HepG2 (cell line): ENCODE data around the gene ATP8B2. TPM values are rescaled to one million over a fixed set of nuclear protein-coding genes. Genes with fewer than 3 reads are reported as not detected.
A peak's percentile ranks its signal among the peaks of the same experiment; 100 is the strongest.

ENCODE experiments used
- ATAC-seq: fragments of 200-7000 bp; cut with Tn5 transposase; 3 replicates; pipeline ENCODE4 v1.9.1; 2020; ENCODE audit warnings: mild to moderate bottlenecking, moderate library complexity
- BruUV-seq: library from RNA; stranded (reverse); fragments of 400-500 nt; replicated peaks from 2 replicates; lab custom pipeline; 2021; lab: Mats Ljungman, UMichigan
- CTCF ChIA-PET: fragments of 300-600 bp; formaldehyde crosslinking; extraction: SDS; loops from one replicate; lab custom pipeline; 2021; ENCODE audit warnings: low total read pairs, inconsistent platforms, low intra/inter-chr PET ratio; lab: Yijun Ruan, JAX
- POLR2A ChIA-PET: fragments of 350-600 bp; sonication (Branson Sonifier 250); formaldehyde crosslinking; loops from one replicate; lab custom pipeline; 2020; ENCODE audit warnings: antibody characterized with exemption, inconsistent platforms; lab: Yijun Ruan, JAX
- DNase-seq: peaks from one replicate; pipeline ENCODE4 v3.0.0-alpha.2; 2015; ENCODE audit warnings: low spot score
- FAIRE-seq: peaks from 3 replicates; lab custom pipeline; 2011; peaks lifted over from hg19 to GRCh38; lab: Jason Lieb, UNC
- H2AFZ ChIP-seq: one replicate; pipeline ENCODE4 v1.6.1; 2011; ENCODE audit warnings: low read length, inconsistent platforms
- H3K27ac ChIP-seq: fragments of 300-600 bp; 3 replicates; pipeline ENCODE4 v1.8.0; 2011; ENCODE audit warnings: mixed run types, mild to moderate bottlenecking, mixed read lengths, low read length, inconsistent platforms; ENCODE audit not compliant: insufficient read depth; ENCODE audit errors: extremely low read length
- H3K27me3 ChIP-seq, 2 experiments: fragments of 200-600 bp in 1 of 2; 2 replicates in 1 of 2; 3 replicates in 1 of 2; pipeline versions ENCODE4 v1.6.0 to v1.8.0; 2011; ENCODE audit warnings: low read length in 2 of 2, mild to moderate bottlenecking in 2 of 2, moderate library complexity in 2 of 2, inconsistent platforms in 1 of 2; ENCODE audit not compliant: insufficient read depth in 2 of 2, control insufficient read depth in 1 of 2
- H3K36me3 ChIP-seq, 2 experiments: fragments of 200-600 bp in 1 of 2; replicated peaks in 1 of 2; 2 replicates in 1 of 2; 3 replicates in 1 of 2; pipeline versions ENCODE4 v1.5.1 to v1.8.0; 2011; ENCODE audit warnings: low read length in 2 of 2, inconsistent platforms in 1 of 2; ENCODE audit not compliant: insufficient read depth in 2 of 2, control insufficient read depth in 1 of 2
- H3K4me1 ChIP-seq: 2 replicates; pipeline ENCODE4 v1.5.1; 2012; ENCODE audit warnings: low read length, inconsistent platforms; ENCODE audit not compliant: insufficient read depth
- H3K4me2 ChIP-seq: 2 replicates; pipeline ENCODE4 v1.6.0; 2011; ENCODE audit warnings: low read depth, low read length, inconsistent platforms
- H3K4me3 ChIP-seq, 3 experiments: fragments of 200-600 bp in 1 of 3; sonication (generic), shearing (Covaris generic) in 1 of 3; replicated peaks in 1 of 3; 2 replicates each; pipeline ENCODE4 v1.5.1; 2011 to 2016; ENCODE audit warnings: low read length in 3 of 3, inconsistent platforms in 2 of 3, low read depth in 2 of 3, mild to moderate bottlenecking in 2 of 3, control low read depth in 1 of 3, mixed read lengths in 1 of 3; ENCODE audit not compliant: insufficient read depth in 1 of 3
- H3K79me2 ChIP-seq: one replicate; pipeline ENCODE4 v1.6.1; 2011; ENCODE audit warnings: low read length, inconsistent platforms; ENCODE audit not compliant: insufficient read depth
- H3K9ac ChIP-seq: 2 replicates; pipeline ENCODE4 v1.6.0; 2011; ENCODE audit warnings: mild to moderate bottlenecking, low read depth, low read length, inconsistent platforms; ENCODE audit not compliant: insufficient read depth
- H3K9me3 ChIP-seq: 2 replicates; pipeline ENCODE4 v1.5.1; 2012; ENCODE audit warnings: mild to moderate bottlenecking, low read length
- H4K20me1 ChIP-seq: 2 replicates; pipeline ENCODE4 v1.6.0; 2011; ENCODE audit warnings: inconsistent platforms, mild to moderate bottlenecking, low read length, moderate library complexity; ENCODE audit not compliant: insufficient read depth
- BCL6 ChIP-seq: IDR thresholded peaks from 2 replicates; pipeline ENCODE4 v1.6.1; 2016; ENCODE audit warnings: missing genetic modification reagents, missing compliant biosample characterization
- CEBPB ChIP-seq: IDR thresholded peaks from 2 replicates; pipeline ENCODE4 v1.6.1; 2011; ENCODE audit warnings: low read depth, low read length, improper control_type of control experiment, borderline replicate concordance
- KDM4B ChIP-seq: sonication (generic); formaldehyde crosslinking; IDR thresholded peaks from 2 replicates; pipeline ENCODE4 v1.4.0; 2020; ENCODE audit warnings: missing genetic modification reagents
- NFYB ChIP-seq: sonication (generic); formaldehyde crosslinking; IDR thresholded peaks from 2 replicates; pipeline ENCODE4 v1.4.0; 2020; ENCODE audit warnings: missing genetic modification reagents
- SP1 ChIP-seq, 2 experiments: fragments of 450-650 bp in 1 of 2; sonication (generic) in 1 of 2; formaldehyde crosslinking in 1 of 2; IDR thresholded peaks; 2 replicates each; pipeline versions ENCODE4 v1.4.0 to v1.6.1; 2016 to 2020; ENCODE audit warnings: missing genetic modification reagents in 1 of 2
- TBX2 ChIP-seq: sonication (generic); formaldehyde crosslinking; IDR thresholded peaks from 2 replicates; pipeline ENCODE4 v1.5.0; 2020; ENCODE audit warnings: missing genetic modification reagents, mild to moderate bottlenecking, borderline replicate concordance
- THAP11 ChIP-seq: IDR thresholded peaks from 2 replicates; pipeline ENCODE4 v1.6.1; 2016; ENCODE audit warnings: missing biosample characterization, missing genetic modification reagents
- ZGPAT ChIP-seq: IDR thresholded peaks from 2 replicates; pipeline ENCODE4 v1.6.1; 2016; ENCODE audit warnings: mild to moderate bottlenecking
- ZMYM3 ChIP-seq: sonication (generic); formaldehyde crosslinking; IDR thresholded peaks from 2 replicates; pipeline ENCODE4 v1.5.1; 2020; ENCODE audit warnings: mild to moderate bottlenecking, missing genetic modification reagents
- ZNF292 ChIP-seq: sonication (generic); formaldehyde crosslinking; IDR thresholded peaks from 2 replicates; pipeline ENCODE4 v1.8.1; 2022; ENCODE audit warnings: mild to moderate bottlenecking, low read depth, missing genetic modification reagents, borderline replicate concordance
- WGBS: methylation state at CpG from one replicate; pipeline ENCODE4 v1.1.6; 2017; ENCODE audit warnings: low lambda C conversion rate; 5-methylcytosine and 5-hydroxymethylcytosine counted together
- in situ Hi-C: cut with HindIII; loops from 2 replicates; pipeline ENCODE4 v1.10.0; 2017; ENCODE audit warnings: low pct_unique_long_range_greater_than_20kb; ENCODE audit not compliant: extremely low pct_ligation_motif_present
- intact Hi-C: fragments of 100-400 bp; cut with micrococcal nuclease; formaldehyde crosslinking; loops from one replicate; pipeline ENCODE4 v1.10.0; 2022; ENCODE audit not compliant: unreplicated experiment
- polyA plus RNA-seq, 8 experiments: library from polyadenylated mRNA; depleted of rRNA in 3 of 8; stranded (reverse) in 7 of 8; unstranded in 1 of 8; fragments of >200 nt; fragmentation: Illumina TruSeq in 4 of 8; extraction: Trizol in 4 of 8; gene quantifications; 2 replicates each; pipeline versions ENCODE4 v1.2.1 to v1.2.3, GENCODE V29; 2011 to 2016; ENCODE audit warnings: low read depth in 4 of 8, missing spikeins in 1 of 8, mixed read lengths in 1 of 8; ENCODE audit not compliant: insufficient read depth in 1 of 8
- total RNA-seq, 5 experiments: library from RNA; depleted of rRNA; stranded (reverse); fragments of >200 nt; fragmentation: Illumina TruSeq; extraction: Trizol; gene quantifications; 2 replicates each; pipeline ENCODE4 v1.2.3, GENCODE V29; 2016; ENCODE audit warnings: low read depth in 1 of 5

ATP8B2 gene
- total and polyA plus RNA-seq, 2 of the 13 experiments (the other 11 are each of a cell fraction or from before 2014, with no cell fraction given) = 20.4 to 39.3 TPM

GRCh38 chr1:154398141-154398540 is 72.8 kb downstream of the ATP8B2 start:
- TF ChIP-seq TBX2 (no peak), CEBPB (0 out of 2 replicates have a peak, but pooled peaks have one; percentile 14), BCL6 (CRISPR knock-in tag) (peak; percentile 55; the same call in 1 of the 2 replicates), SP1 (IDR thresholded peaks at IDR 0.05) (no peak), SP1 (CRISPR knock-in tag; IDR thresholded peaks at IDR 0.05) (no peak), ZMYM3 (CRISPR knock-in tag) (no peak), ZNF292 (CRISPR knock-in tag) (no peak), NFYB (no peak), KDM4B (CRISPR knock-in tag) (no peak), ZGPAT (CRISPR knock-in tag) (no peak), THAP11 (CRISPR knock-in tag) (no peak)
- ATAC-seq = no peak; the same call in 2 of the 3 replicates
- no peak overlapping the region for H3K9ac ChIP-seq
- peaks cover 25% of the 10 kb centered on the region for H3K4me1 ChIP-seq
- no peaks in the 10 kb centered on the region for H3K36me3 ChIP-seq
- H4K20me1 ChIP-seq = no peaks in the 10 kb centered on the region
- H3K79me2 ChIP-seq = no peaks in the 10 kb centered on the region
- H2AFZ ChIP-seq = no peak overlapping the region
- H3K4me3 ChIP-seq = no peak overlapping the region
- H3K4me2 ChIP-seq = no peak overlapping the region
- no peaks in the 10 kb centered on the region; a peak in 1 of 5 replicates for H3K27me3 ChIP-seq
- H3K27ac ChIP-seq = no peak overlapping the region
- no peak for DNase-seq
- no TSS peak for BruUV-seq
- intact Hi-C loops = no loop called here
- in situ Hi-C loops = no loop called here
- FAIRE-seq = no peak
- ChIA-PET CTCF (no interaction called here), POLR2A (interaction anchor here (1.5 kb wide), 1 partner anchor 12 kb away, joined by 9 read pairs; no protein-coding TSS in a partner anchor)
- WGBS = 18% methylated on average over 4 of the region's 4 CpGs
- H3K9me3 ChIP-seq = no peaks in the 10 kb centered on the region
